ENCODE results near the gene PXMP2. TPM values are rescaled to one million over a fixed set of nuclear protein-coding genes. Genes with fewer than 3 reads are reported as not detected.
"Not testable (repeated sequence)": the region's sequence is repeated elsewhere in the genome, so short reads cannot be mapped to it uniquely, and the experiment has no call there.

PXMP2 gene
- total RNA-seq, 4 donors from 2014 or later = 62.1 to 181 (median 128) TPM

- no peaks in the 10 kb centered on the region for H3K27me3 ChIP-seq
- DNase-seq = no peak
- no peaks in the 10 kb centered on the region for H3K4me1 ChIP-seq
- intact Hi-C loops (cut with DNase I; ENCODE audit: low total_unique reads) (no loop called here), in situ Hi-C loops (cut with MboI; ENCODE audit: low pct_ligation_motif_present in 1 of 4, low pct_unique_long_range_greater_than_20kb in 1 of 4, low sequenced_read_pairs in 3 of 4) (no loop called here)
- H3K27ac ChIP-seq = no peak overlapping the region
- H3K36me3 ChIP-seq = peaks cover 0 to 73% (median 32%) of the 10 kb centered on the region in 4 donors
- TF ChIP-seq EP300 (IDR thresholded peaks at IDR 0.05; ENCODE audit: low read depth) = no peak
- TF ChIP-seq POLR2AphosphoS5 (IDR thresholded peaks at IDR 0.05) = no peak
- TF ChIP-seq, protein P1, sequence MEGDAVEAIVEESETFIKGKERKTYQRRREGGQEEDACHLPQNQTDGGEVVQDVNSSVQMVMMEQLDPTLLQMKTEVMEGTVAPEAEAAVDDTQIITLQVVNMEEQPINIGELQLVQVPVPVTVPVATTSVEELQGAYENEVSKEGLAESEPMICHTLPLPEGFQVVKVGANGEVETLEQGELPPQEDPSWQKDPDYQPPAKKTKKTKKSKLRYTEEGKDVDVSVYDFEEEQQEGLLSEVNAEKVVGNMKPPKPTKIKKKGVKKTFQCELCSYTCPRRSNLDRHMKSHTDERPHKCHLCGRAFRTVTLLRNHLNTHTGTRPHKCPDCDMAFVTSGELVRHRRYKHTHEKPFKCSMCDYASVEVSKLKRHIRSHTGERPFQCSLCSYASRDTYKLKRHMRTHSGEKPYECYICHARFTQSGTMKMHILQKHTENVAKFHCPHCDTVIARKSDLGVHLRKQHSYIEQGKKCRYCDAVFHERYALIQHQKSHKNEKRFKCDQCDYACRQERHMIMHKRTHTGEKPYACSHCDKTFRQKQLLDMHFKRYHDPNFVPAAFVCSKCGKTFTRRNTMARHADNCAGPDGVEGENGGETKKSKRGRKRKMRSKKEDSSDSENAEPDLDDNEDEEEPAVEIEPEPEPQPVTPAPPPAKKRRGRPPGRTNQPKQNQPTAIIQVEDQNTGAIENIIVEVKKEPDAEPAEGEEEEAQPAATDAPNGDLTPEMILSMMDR (IDR thresholded peaks at IDR 0.05) = no peak
- TF ChIP-seq POLR2A (IDR thresholded peaks at IDR 0.05) = no peak
- WGBS, 2 donors (ENCODE audit: low coverage in 1 of 2) = 95 to 100% methylated on average over 2 to 22 of the region's 22 CpGs
- no peaks in the 10 kb centered on the region for H3K9me3 ChIP-seq
- H3K4me3 ChIP-seq = no peak overlapping the region
Measured at GRCh38 chr12:132747896-132748295, 60.5 kb downstream of the PXMP2 start.

DNA sequence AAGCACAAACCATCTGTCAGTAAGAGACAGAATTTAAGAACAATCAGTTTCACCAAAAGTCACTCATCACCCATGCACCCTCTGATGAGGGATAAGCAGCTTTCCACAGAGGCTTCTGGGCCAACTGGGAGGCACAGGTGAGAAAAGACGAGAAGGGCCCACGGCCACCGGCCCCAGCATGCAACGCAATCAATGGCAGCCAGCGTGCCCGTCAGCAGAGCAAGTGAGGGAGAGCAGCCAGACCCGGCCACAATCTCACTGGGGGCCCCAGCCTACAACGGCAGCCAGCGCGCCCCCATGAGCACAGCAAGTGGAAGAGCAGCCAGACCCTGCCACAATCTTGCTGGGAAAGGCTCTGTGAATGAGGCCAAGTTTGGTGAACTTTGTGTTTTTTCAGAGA lies 60.9 kb downstream of the PXMP2 start:
- Histone ChIP-seq H3K36me3 (peaks cover 0 to 77% (median 31%) of the 10 kb centered on the region in 4 donors), H3K4me1 (no peaks in the 10 kb centered on the region), H3K4me3 (no peak overlapping the region), H3K9me3 (no peaks in the 10 kb centered on the region), H3K27ac (no peak overlapping the region), H3K27me3 (no peaks in the 10 kb centered on the region)
- intact Hi-C loops (cut with DNase I; ENCODE audit: low total_unique reads) = no loop called here
- TF ChIP-seq, protein P1 (IDR thresholded peaks at IDR 0.05) = no peak
- TF ChIP-seq EP300 (IDR thresholded peaks at IDR 0.05; ENCODE audit: low read depth) (no peak), POLR2A (IDR thresholded peaks at IDR 0.05) (no peak), POLR2AphosphoS5 (IDR thresholded peaks at IDR 0.05) (no peak)
- 92% methylated on average over 10 of the region's 10 CpGs; no CpG with 5 or more reads in 1 of the 2 donors for WGBS, 2 donors (ENCODE audit: low coverage in 1 of 2)
- in situ Hi-C loops (cut with MboI; ENCODE audit: low pct_ligation_motif_present in 1 of 4, low pct_unique_long_range_greater_than_20kb in 1 of 4, low sequenced_read_pairs in 3 of 4) = no loop called here
- no peak for DNase-seq

DNA sequence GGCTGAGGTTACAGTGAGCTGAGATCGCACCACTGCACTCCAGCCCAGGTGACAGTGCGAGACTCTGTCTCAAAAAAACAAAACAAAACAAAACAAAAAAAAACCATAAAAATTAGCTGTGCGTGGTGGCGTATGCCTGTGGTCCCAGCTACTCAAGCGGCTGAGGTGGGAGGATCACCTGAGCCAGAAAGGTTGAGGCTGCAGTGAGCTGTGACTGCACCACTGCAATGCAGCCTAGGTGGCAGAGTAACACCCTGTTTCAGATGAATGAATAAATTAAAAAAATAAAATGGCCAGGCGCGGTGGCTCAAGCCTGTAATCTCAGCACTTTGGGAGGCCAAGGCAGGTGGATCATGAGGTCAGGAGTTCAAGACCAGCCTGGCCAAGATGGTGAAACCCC lies 66.3 kb downstream of the PXMP2 start:
- DNase-seq; H3K4me3 ChIP-seq; H3K27ac ChIP-seq; H3K9me3 ChIP-seq; H3K27me3 ChIP-seq; H3K4me1 ChIP-seq; in situ Hi-C loops (cut with MboI; ENCODE audit: low pct_ligation_motif_present in 1 of 4, low pct_unique_long_range_greater_than_20kb in 1 of 4, low sequenced_read_pairs in 3 of 4); intact Hi-C loops (cut with DNase I; ENCODE audit: low total_unique reads): not testable (repeated sequence)
- H3K36me3 ChIP-seq = peaks cover 0 to 66% (median 15%) of the 10 kb centered on the region in 4 donors
- WGBS, 2 donors (ENCODE audit: low coverage in 1 of 2) = 79 to 92% methylated on average over 7 of the region's 7 CpGs

GRCh38 chr12:132754160-132754932 lies 67.0 kb downstream of the PXMP2 start:
- 78 to 85% methylated on average over 9 to 14 of the region's 14 CpGs for WGBS, 2 donors (ENCODE audit: low coverage in 1 of 2)
- DNase-seq = no peak
- no peaks in the 10 kb centered on the region for H3K4me1 ChIP-seq
- peaks cover 0 to 59% (median 12%) of the 10 kb centered on the region in 4 donors for H3K36me3 ChIP-seq
- no peaks in the 10 kb centered on the region for H3K27me3 ChIP-seq
- in situ Hi-C loops (cut with MboI; ENCODE audit: low pct_ligation_motif_present in 1 of 4, low pct_unique_long_range_greater_than_20kb in 1 of 4, low sequenced_read_pairs in 3 of 4) (no loop called here), intact Hi-C loops (cut with DNase I; ENCODE audit: low total_unique reads) (no loop called here)
- TF ChIP-seq POLR2A (IDR thresholded peaks at IDR 0.05) (no peak), EP300 (IDR thresholded peaks at IDR 0.05; ENCODE audit: low read depth) (no peak)
- no peaks in the 10 kb centered on the region for H3K9me3 ChIP-seq
- H3K4me3 ChIP-seq = no peak overlapping the region
- H3K27ac ChIP-seq = no peak overlapping the region

Small RNA genes within 50 kb of the gene (small RNA-seq; reads per million reads assigned to genes)
- gene RNA5SP379 = 0 reads per million in 4 donors

Other genes with a start within 250 kb of the PXMP2 start
- gene FBRSL1, start 197.4 kb upstream of the PXMP2 start, total RNA-seq = 100 to 1,000 TPM in 1 of 4 donors, 10 to 100 TPM in 3; 23.3 to 306 (median 49.7) TPM
- gene LRCOL1, start 77.0 kb upstream of the PXMP2 start, total RNA-seq = not detected
- gene P2RX2, start 68.8 kb upstream of the PXMP2 start, total RNA-seq = 1 to 10 TPM in 1 of 4 donors, under 1 TPM in 1, not detected in 2; 0.96 to 2.1 TPM
- 100 to 1,000 TPM in 1 of 4 donors, 10 to 100 TPM in 3; 57.0 to 204 (median 74.1) TPM for gene POLE, start 245 bp upstream of the PXMP2 start, total RNA-seq
- 10 to 100 TPM; 16.7 to 43.6 (median 25.4) TPM for gene PGAM5, start 23.3 kb downstream of the PXMP2 start, total RNA-seq
- 100 to 1,000 TPM in 2 of 4 donors, 10 to 100 TPM in 2; 46.0 to 146 (median 88.6) TPM for gene ANKLE2, start 74.2 kb downstream of the PXMP2 start, total RNA-seq
- gene GOLGA3, start 141.3 kb downstream of the PXMP2 start, total RNA-seq = 100 to 1,000 TPM in 2 of 4 donors, 10 to 100 TPM in 2; 90.9 to 113 (median 99.9) TPM
- gene CHFR, start 200.0 kb downstream of the PXMP2 start, total RNA-seq = 100 to 1,000 TPM in 1 of 4 donors, 10 to 100 TPM in 3; 47.7 to 132 (median 61.9) TPM